ENCODE data around the gene INSYN2A.
A peak's percentile ranks its signal among the peaks of the same experiment; 100 is the strongest.

INSYN2A gene

GRCh38 chr10:127196282-127197153, at the start of gene INSYN2A:
INSYN2A (minus strand) TSS chr10:127196591; CDS start chr10:127176395, 20,196 bp downstream.
- no peak for DNase-seq

GRCh38 chr10:127245456-127245855, 49.1 kb upstream of the INSYN2A start:
- DNase-seq = no peak

GRCh38 chr10:127243490-127244272, 47.3 kb upstream of the INSYN2A start:
- no peak for DNase-seq

- DNase-seq = no peak
These were observed 46.5 kb upstream of the INSYN2A start for GRCh38 chr10:127242914-127243313.

GRCh38 chr10:127236266-127236665, 39.9 kb upstream of the INSYN2A start:
- DNase-seq = no peak

GRCh38 chr10:127234306-127234800, 38.0 kb upstream of the INSYN2A start:
- no peak for DNase-seq

GRCh38 chr10:127228195-127228787, 31.9 kb upstream of the INSYN2A start:
- no peak for DNase-seq

GRCh38 chr10:127227663-127228062, 31.3 kb upstream of the INSYN2A start:
- peak in 1 of 2 experiments; percentile 12 for DNase-seq

- no peak for DNase-seq
These were observed 30.6 kb upstream of the INSYN2A start for GRCh38 chr10:127227027-127227426.

GRCh38 chr10:127221281-127221680, 24.9 kb upstream of the INSYN2A start:
- DNase-seq = no peak

GRCh38 chr10:127218658-127219057, 22.3 kb upstream of the INSYN2A start:
- no peak for DNase-seq

GRCh38 chr10:127216786-127217185, 20.4 kb upstream of the INSYN2A start:
- DNase-seq = no peak

- DNase-seq = no peak
These were observed 19.9 kb upstream of the INSYN2A start for GRCh38 chr10:127216274-127216673.

- no peak for DNase-seq
These were observed 19.5 kb upstream of the INSYN2A start for GRCh38 chr10:127215866-127216265.

GRCh38 chr10:127210936-127211466, 14.6 kb upstream of the INSYN2A start:
- DNase-seq = peak in 1 of 2 experiments; percentile 3

GRCh38 chr10:127207081-127207480, 10.7 kb upstream of the INSYN2A start:
- DNase-seq = no peak

GRCh38 chr10:127203067-127203466, 6.7 kb upstream of the INSYN2A start:
- no peak for DNase-seq

- DNase-seq = no peak
These were observed 4.3 kb upstream of the INSYN2A start for GRCh38 chr10:127200646-127201045.

GRCh38 chr10:127198721-127199120, 2.3 kb upstream of the INSYN2A start:
- DNase-seq = no peak

- no peak for DNase-seq
These were observed 1.9 kb upstream of the INSYN2A start for GRCh38 chr10:127198307-127198706.

GRCh38 chr10:127197154-127197432, 702 bp upstream of the INSYN2A start:
- no peak for DNase-seq

- DNase-seq = no peak
These were observed 665 bp downstream of the INSYN2A start for GRCh38 chr10:127195571-127196281.
